CD14-positive monocyte (primary cell): Measurements from ENCODE around the gene SRSF8. TPM values are rescaled to one million over a fixed set of nuclear protein-coding genes. Genes with fewer than 3 reads are reported as not detected.
A peak's percentile ranks its signal among the peaks of the same experiment; 100 is the strongest.

Source experiments
- DNase-seq, 3 donors: peaks; one replicate each; pipeline ENCODE4 v3.0.0-alpha.2; 2011 to 2022
- H2AFZ ChIP-seq: 2 replicates; pipeline ENCODE4 v1.6.0; 2012; ENCODE audit warnings: mild to moderate bottlenecking, low read depth, low read length, inconsistent platforms; ENCODE audit not compliant: insufficient read depth, poor library complexity, severe bottlenecking
- H3K27ac ChIP-seq, 2 donors: 1 replicate in 1 of 2; 2 replicates in 1 of 2; pipeline ENCODE4 v1.5.1; 2012 to 2013; ENCODE audit warnings: low read length in 2 of 2, control low read depth in 1 of 2, inconsistent platforms in 1 of 2, low read depth in 1 of 2, mild to moderate bottlenecking in 1 of 2
- H3K27me3 ChIP-seq, 2 donors: one replicate each; pipeline versions ENCODE4 v1.6.0 to v1.6.1; 2011 to 2013; ENCODE audit warnings: low read length in 2 of 2; ENCODE audit not compliant: control insufficient read depth in 2 of 2, insufficient read depth in 2 of 2
- H3K36me3 ChIP-seq, 2 donors: replicated peaks in 1 of 2; 1 replicate in 1 of 2; 2 replicates in 1 of 2; pipeline versions ENCODE4 v1.5.1 to v1.6.1; 2012 to 2013; ENCODE audit warnings: low read length in 2 of 2, control low read depth in 1 of 2, inconsistent platforms in 1 of 2, mild to moderate bottlenecking in 1 of 2; ENCODE audit not compliant: insufficient read depth in 2 of 2, control insufficient read depth in 1 of 2
- H3K4me1 ChIP-seq, 2 donors: 1 replicate in 1 of 2; 2 replicates in 1 of 2; pipeline versions ENCODE4 v1.5.1 to v1.6.1; 2012 to 2013; ENCODE audit warnings: low read length in 2 of 2, control low read depth in 1 of 2, inconsistent platforms in 1 of 2, mild to moderate bottlenecking in 1 of 2, moderate library complexity in 1 of 2; ENCODE audit not compliant: insufficient read depth in 2 of 2, control insufficient read depth in 1 of 2
- H3K4me2 ChIP-seq: replicated peaks from 2 replicates; pipeline ENCODE3; 2012; ENCODE audit warnings: low read length, moderate library complexity, mild to moderate bottlenecking; ENCODE audit not compliant: poor library complexity, severe bottlenecking; ENCODE audit errors: extremely low read depth
- H3K4me3 ChIP-seq, 3 experiments: fragments of 200-600 bp in 1 of 3; sonication (generic) in 1 of 3; replicated peaks in 1 of 3; 1 replicate in 2 of 3; 2 replicates in 1 of 3; pipeline ENCODE4 v1.5.1; 2011 to 2013; ENCODE audit warnings: low read length in 3 of 3, mild to moderate bottlenecking in 3 of 3, control low read depth in 2 of 3, low read depth in 2 of 3, inconsistent platforms in 1 of 3, moderate library complexity in 1 of 3
- H3K79me2 ChIP-seq: 2 replicates; pipeline ENCODE4 v1.6.0; 2012; ENCODE audit warnings: mild to moderate bottlenecking, control low read depth, inconsistent platforms, low read length, moderate library complexity; ENCODE audit not compliant: insufficient read depth
- H3K9ac ChIP-seq: 2 replicates; pipeline ENCODE4 v1.6.0; 2017; ENCODE audit warnings: low read length, mild to moderate bottlenecking; ENCODE audit not compliant: insufficient read depth, poor library complexity, severe bottlenecking
- H3K9me3 ChIP-seq, 2 donors: replicated peaks in 1 of 2; 1 replicate in 1 of 2; 2 replicates in 1 of 2; pipeline versions ENCODE4 v1.5.1 to v1.6.1; 2012 to 2013; ENCODE audit warnings: low read length in 2 of 2, control low read depth in 1 of 2; ENCODE audit not compliant: control insufficient read depth in 1 of 2, insufficient read depth in 1 of 2
- H4K20me1 ChIP-seq: 2 replicates; pipeline ENCODE4 v1.6.0; 2012; ENCODE audit warnings: mild to moderate bottlenecking, low read length, control low read depth, moderate library complexity; ENCODE audit not compliant: insufficient read depth
- H3K27ac Mint-ChIP-seq, 7 donors: one replicate each; pipeline ENCODE4 v1.8.0; 2020; ENCODE audit warnings: mild to moderate bottlenecking in 7 of 7, mixed read lengths in 7 of 7, moderate library complexity in 6 of 7, inconsistent platforms in 2 of 7
- H3K27me3 Mint-ChIP-seq, 3 donors: one replicate each; pipeline ENCODE4 v1.8.0; 2021 to 2022; ENCODE audit warnings: low read depth in 3 of 3, mild to moderate bottlenecking in 3 of 3, mixed read lengths in 3 of 3, moderate library complexity in 3 of 3, inconsistent platforms in 1 of 3
- H3K36me3 Mint-ChIP-seq, 2 donors: one replicate each; pipeline ENCODE4 v1.8.0; 2020; ENCODE audit warnings: mixed read lengths in 2 of 2, inconsistent platforms in 1 of 2, mild to moderate bottlenecking in 1 of 2
- H3K4me1 Mint-ChIP-seq: one replicate; pipeline ENCODE4 v1.8.0; 2020; ENCODE audit warnings: mild to moderate bottlenecking, mixed read lengths
- H3K4me3 Mint-ChIP-seq, 2 donors: one replicate each; pipeline ENCODE4 v1.8.0; 2020; ENCODE audit warnings: mild to moderate bottlenecking in 2 of 2, mixed read lengths in 2 of 2, moderate library complexity in 1 of 2
- H3K9me3 Mint-ChIP-seq, 7 donors: one replicate each; pipeline ENCODE4 v1.8.0; 2020 to 2022; ENCODE audit warnings: mixed read lengths in 7 of 7, mild to moderate bottlenecking in 6 of 7, moderate library complexity in 6 of 7, inconsistent platforms in 2 of 7
- WGBS: methylation state at CpG from one replicate; pipeline ENCODE4 v1.1.5; 2013; ENCODE audit warnings: missing lambda C conversion rate; ENCODE audit not compliant: insufficient coverage; 5-methylcytosine and 5-hydroxymethylcytosine counted together
- intact Hi-C, 2 donors: fragments of 100-400 bp; cut with micrococcal nuclease; formaldehyde crosslinking; loops; one replicate each; pipeline versions ENCODE4 v1.15.0 to v1.15.1; 2023
- polyA plus RNA-seq, 3 donors: library from polyadenylated mRNA; depleted of rRNA in 1 of 3; unstranded in 2 of 3; stranded (reverse) in 1 of 3; fragments of 300-500 nt in 2 of 3; fragments of >200 nt in 1 of 3; fragmentation: Illumina TruSeq in 2 of 3; gene quantifications; 1 replicate in 2 of 3; 2 replicates in 1 of 3; pipeline ENCODE4 v1.2.3, GENCODE V29; 2012 to 2021
- TF ChIP-seq, protein P1 (sequence below): fragments of 200-600 bp; IDR thresholded peaks from one replicate; pipeline ENCODE4 v1.8.0; 2022; ENCODE audit warnings: antibody characterized with exemption, mild to moderate bottlenecking

Gene SRSF8
- polyA plus RNA-seq, 3 donors, result 9.3 to 24.9 (median 24.4) TPM

DNA sequence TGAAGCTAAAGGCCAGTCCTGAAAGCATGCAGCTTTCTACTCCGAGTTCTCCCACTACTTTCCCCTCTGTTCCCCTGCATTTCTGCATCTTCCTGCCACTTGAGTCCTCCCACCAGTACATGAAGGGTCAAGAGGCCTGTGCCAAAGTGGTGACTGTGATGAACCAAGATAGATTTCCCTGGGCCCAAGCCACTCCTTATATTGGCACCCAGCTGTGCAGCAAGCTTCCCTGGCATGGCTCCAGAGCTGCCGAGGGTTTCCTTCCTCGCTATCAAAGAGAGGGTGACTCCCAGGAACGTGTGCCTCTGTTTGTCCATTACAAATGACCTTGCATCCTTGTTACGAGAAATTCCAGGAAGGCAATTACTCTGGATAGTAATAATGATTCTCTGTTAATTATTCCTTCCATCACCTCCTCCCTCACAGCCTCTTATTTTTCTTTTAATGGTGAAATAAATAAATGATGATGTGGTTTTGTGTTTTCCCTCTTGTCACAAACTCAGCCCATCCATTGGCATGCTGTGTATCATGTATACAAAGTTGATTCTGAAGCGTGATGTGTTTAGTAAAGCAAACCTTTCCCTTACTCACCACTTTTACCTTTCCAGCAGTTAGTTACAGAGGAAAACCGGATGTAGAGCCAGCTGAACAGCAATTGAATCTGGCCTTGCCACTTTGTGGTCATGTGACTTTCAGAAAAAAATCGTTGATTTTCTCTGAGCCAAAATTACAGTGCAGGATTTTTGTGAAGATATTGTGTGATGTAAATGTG, 8.3 kb downstream of the SRSF8 start:
- WGBS, result no CpG with 5 or more reads among the region's 8 CpGs
- H3K27ac ChIP-seq, result no peak overlapping the region
- no peak overlapping the region for H2AFZ ChIP-seq
- H4K20me1 ChIP-seq, result no peaks in the 10 kb centered on the region
- no peak overlapping the region for H3K9ac ChIP-seq
- no peak for DNase-seq
- peaks cover 7% of the 10 kb centered on the region for H3K4me1 Mint-ChIP-seq
- no peaks in the 10 kb centered on the region for H3K9me3 ChIP-seq
- H3K9me3 Mint-ChIP-seq, result no peaks in the 10 kb centered on the region
- H3K27me3 Mint-ChIP-seq, result peaks cover 5 to 7% (median 6%) of the 10 kb centered on the region in 3 donors
- no peaks in the 10 kb centered on the region for H3K36me3 ChIP-seq
- H3K4me1 ChIP-seq, result no peaks in the 10 kb centered on the region
- H3K36me3 Mint-ChIP-seq, result peaks cover 4 to 5% of the 10 kb centered on the region in 2 donors
- H3K4me2 ChIP-seq, result no peak overlapping the region
- H3K27ac Mint-ChIP-seq, result peak overlapping the region in 1 of 7 donors; percentile 20
- no peak overlapping the region for H3K4me3 ChIP-seq
- H3K79me2 ChIP-seq, result no peaks in the 10 kb centered on the region
- intact Hi-C loops, result loop anchor here in 1 of 2 donors (10.0 kb wide), 1 partner anchor 630 kb away; no protein-coding TSS in a partner anchor
- H3K27me3 ChIP-seq, result peaks cover 5 to 12% of the 10 kb centered on the region in 2 donors
- H3K4me3 Mint-ChIP-seq, result no peak overlapping the region
- TF ChIP-seq, protein P1, sequence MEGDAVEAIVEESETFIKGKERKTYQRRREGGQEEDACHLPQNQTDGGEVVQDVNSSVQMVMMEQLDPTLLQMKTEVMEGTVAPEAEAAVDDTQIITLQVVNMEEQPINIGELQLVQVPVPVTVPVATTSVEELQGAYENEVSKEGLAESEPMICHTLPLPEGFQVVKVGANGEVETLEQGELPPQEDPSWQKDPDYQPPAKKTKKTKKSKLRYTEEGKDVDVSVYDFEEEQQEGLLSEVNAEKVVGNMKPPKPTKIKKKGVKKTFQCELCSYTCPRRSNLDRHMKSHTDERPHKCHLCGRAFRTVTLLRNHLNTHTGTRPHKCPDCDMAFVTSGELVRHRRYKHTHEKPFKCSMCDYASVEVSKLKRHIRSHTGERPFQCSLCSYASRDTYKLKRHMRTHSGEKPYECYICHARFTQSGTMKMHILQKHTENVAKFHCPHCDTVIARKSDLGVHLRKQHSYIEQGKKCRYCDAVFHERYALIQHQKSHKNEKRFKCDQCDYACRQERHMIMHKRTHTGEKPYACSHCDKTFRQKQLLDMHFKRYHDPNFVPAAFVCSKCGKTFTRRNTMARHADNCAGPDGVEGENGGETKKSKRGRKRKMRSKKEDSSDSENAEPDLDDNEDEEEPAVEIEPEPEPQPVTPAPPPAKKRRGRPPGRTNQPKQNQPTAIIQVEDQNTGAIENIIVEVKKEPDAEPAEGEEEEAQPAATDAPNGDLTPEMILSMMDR, result no peak

DNA sequence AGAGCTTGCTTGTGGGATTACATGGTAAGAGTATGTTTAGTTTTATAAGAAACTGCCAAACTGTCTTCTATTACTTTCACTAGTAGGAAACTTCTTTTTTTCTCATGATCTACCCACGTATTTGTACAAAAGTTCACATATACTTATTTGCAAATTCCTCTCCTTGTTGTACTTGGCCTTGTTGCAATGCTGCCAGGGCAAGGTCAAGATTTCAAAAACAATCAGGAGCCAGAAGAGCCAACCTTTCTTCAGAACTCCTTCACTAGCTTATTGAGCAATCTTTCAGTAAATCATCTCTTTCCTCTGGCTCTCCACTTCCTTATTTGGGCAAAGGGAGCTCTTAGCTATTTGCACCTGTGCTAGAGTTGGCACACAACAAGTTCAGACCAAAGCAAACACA, 9.7 kb downstream of the SRSF8 start:
- intact Hi-C loops, result loop anchor here in 1 of 2 donors (10.0 kb wide), 1 partner anchor 628 kb away; no protein-coding TSS in a partner anchor
- Histone ChIP-seq H3K36me3 (no peaks in the 10 kb centered on the region), H3K9me3 (no peaks in the 10 kb centered on the region), H3K4me2 (no peak overlapping the region), H3K27me3 (peaks cover 5 to 12% of the 10 kb centered on the region in 2 donors), H3K27ac (no peak overlapping the region), H3K4me3 (no peak overlapping the region), H2AFZ (no peak overlapping the region), H3K9ac (no peak overlapping the region), H3K4me1 (no peaks in the 10 kb centered on the region), H3K79me2 (no peaks in the 10 kb centered on the region), H4K20me1 (no peaks in the 10 kb centered on the region)
- DNase-seq, result peak in 2 of 3 donors; percentile 22 to 25
- Mint-ChIP-seq H3K4me1 (peaks cover 3% of the 10 kb centered on the region), H3K27me3 (peaks cover 4 to 8% (median 6%) of the 10 kb centered on the region in 3 donors), H3K27ac (no peak overlapping the region), H3K4me3 (no peak overlapping the region), H3K9me3 (no peaks in the 10 kb centered on the region), H3K36me3 (peaks cover 2% of the 10 kb centered on the region in 2 donors)
- TF ChIP-seq, protein P1, result no peak
- WGBS, result 0% methylated on average over 1 of the region's 1 CpG
